ENCODE measurements around the gene WASF3. TPM values are rescaled to one million over a fixed set of nuclear protein-coding genes. Genes with fewer than 3 reads are reported as not detected.
A peak's percentile ranks its signal among the peaks of the same experiment; 100 is the strongest.
"Not testable (repeated sequence)": the region's sequence is repeated elsewhere in the genome, so short reads cannot be mapped to it uniquely, and the experiment has no call there.

WASF3 gene
- total RNA-seq, 1 donor from 2014 or later, result 7.4 TPM

DNA sequence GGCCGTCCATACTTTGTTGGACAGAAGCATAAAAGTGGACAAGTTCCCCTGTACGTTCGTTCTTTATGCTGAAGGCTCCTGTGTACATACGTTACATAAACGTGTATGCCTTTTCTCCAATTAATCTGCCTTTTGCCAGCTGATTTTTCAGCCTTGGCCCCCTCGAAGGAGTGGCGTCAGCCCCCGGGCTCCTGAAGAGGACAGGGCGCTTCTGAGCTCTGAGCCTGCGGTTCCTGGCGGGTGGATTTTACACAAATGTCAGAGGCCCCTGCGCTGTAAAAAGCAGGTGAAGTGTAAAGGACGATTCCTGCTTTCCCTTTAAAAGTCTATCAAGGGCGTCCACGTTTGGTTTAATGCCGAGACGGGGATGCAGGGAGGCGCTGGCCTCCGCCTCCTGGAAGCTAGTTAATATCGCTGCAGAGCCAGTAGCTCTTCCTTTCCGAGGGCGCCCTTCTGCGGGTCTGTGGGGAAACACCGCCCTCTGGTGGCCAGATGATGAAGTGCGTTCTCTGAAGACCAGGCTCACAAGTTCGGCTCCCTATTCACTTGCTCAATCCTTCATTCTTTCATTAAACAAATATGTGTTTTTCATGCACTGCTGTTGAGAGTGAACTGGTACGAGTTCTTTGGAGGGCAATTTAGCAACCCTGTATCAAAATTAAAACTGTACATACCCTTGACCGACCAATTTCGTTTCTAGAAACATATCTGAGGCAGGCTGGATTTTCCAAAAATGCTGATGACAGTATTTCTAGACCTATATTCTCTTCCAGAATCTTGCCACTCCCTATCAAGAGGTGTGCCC, 141.1 kb downstream of the WASF3 start:
- intact Hi-C loops (cut with DNase I), result loop anchor here (10.0 kb wide), 1 partner anchor 214 kb away; no protein-coding TSS in a partner anchor
- peak; percentile 88 for DNase-seq (ENCODE audit: low spot score)

DNA sequence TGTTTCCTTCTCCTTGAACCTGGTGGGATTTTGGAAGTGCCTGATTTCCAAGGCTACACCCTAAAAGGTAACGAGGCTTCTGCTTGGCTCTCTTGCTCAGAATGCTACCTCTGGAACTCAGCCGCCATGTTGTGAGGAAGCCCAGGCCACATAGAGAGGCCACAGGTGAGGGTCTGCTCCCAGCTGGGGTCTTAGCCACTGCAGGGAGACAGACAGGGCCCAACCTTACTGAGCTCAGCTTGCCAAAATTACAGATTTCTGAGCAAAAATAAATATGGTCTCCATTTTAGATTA, 141.7 kb downstream of the WASF3 start:
- intact Hi-C loops (cut with DNase I), result loop anchor here (10.0 kb wide), 1 partner anchor 214 kb away; no protein-coding TSS in a partner anchor
- DNase-seq (ENCODE audit: low spot score), result no peak

DNA sequence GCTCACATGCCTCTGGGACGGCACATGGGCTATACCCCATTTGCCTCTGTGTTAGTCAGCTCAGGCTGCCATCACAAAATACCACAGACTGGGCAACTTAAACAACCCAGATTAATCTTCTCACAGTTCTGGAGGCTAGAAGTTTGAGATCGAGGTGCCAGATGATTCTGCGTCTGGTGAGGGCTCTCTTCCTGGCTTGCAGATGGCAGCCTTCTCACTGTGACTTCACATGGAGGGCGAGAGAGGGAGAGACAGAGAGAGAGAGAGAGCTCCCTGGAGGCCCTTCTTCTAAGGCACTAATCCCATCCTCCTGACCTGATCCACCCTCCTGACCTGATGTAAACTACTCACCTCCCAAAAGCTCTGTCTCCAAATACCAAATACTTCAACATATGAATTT, 148.1 kb downstream of the WASF3 start:
- intact Hi-C loops (cut with DNase I), result no loop called here
- no peak for DNase-seq (ENCODE audit: low spot score)

DNA sequence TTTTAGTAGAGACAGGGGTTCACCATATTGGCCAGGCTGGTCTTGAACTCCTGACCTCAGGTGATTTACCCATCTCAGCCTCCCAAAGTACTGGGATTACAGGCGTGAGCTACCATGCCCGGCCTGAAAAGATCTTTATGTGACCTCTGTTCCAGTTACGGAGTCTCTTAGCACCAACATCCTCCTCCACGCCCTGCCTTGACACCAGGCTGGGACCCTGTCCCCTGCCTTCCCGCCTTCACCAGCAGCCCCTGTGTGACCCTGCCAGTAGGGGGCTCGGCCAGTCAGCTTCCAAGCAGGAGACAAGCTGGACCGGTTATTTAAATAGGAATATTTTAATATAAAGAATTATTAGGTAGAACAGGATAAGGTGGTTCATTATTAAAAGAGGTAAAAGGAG, 148.9 kb downstream of the WASF3 start:
- DNase-seq (ENCODE audit: low spot score), result no peak
- intact Hi-C loops (cut with DNase I), result loop anchor here (2.0 kb wide), 1 partner anchor 224 kb away; no protein-coding TSS in a partner anchor

DNA sequence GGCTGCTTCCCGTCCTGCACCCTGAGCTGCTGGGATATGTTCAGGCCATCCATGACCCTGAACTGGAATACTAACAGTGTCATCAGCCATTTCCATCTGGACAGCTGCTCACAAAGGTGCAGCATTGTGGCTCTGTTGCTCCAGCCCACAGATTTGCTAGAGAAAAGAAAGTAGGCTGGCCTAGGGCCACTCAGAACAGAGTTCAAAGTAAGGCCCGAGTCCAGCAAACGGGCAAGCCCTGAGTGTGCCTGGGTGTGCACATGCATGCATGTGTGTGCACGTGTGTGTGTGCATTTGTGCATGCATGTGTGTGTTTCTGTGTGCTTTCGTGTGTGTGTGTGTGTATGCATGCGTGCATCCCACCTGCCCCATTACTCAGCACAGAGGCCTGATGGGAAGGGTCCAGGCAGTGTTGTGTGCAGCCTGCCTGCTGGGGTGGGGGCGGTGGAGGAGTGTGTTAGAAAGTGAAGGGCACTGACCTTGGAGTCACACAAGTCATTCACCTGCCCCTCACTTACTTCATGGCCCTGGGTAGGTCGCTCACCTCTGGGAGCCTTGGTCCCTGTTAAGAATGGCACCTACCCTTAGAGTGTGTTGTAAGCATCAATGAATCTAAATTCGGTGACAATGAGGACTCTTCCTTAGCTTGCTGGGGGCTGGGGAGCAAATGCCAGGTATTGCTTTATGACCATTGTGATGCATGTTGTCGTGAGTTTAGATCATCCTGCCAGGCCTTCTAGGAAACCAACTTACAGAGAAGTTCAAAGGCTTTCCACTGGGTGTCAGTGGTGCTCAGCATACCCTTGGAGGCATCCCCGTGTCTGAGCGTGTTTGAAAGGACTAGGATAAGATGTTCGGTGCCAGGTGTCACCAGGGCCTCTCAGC, 149.9 kb downstream of the WASF3 start:
- DNase-seq (ENCODE audit: low spot score), result no peak

DNA sequence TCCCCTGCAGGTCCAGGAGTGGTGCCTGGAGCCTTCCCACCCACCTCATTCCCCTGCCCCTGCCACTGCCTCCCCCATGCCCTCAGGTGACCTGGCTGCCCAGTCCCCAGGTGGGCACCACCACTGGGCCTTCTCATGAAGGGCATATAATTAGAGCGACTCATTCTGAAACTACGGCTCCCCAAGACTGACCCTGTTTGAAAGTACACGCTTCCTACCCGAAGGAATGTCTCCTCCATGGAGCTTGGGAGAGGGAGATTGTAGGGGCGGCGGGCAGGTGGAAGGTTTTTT, 150.5 kb downstream of the WASF3 start:
- no peak for DNase-seq (ENCODE audit: low spot score)
- intact Hi-C loops (cut with DNase I), result loop anchor here (2.0 kb wide), 1 partner anchor 165 kb away; no protein-coding TSS in a partner anchor

More for the DNA sequence above, 149.9 kb downstream of the WASF3 start:
- intact Hi-C loops (cut with DNase I), result loop anchor here (2.0 kb wide), 2 partner anchors 165 to 223 kb away; no protein-coding TSS in a partner anchor

DNA sequence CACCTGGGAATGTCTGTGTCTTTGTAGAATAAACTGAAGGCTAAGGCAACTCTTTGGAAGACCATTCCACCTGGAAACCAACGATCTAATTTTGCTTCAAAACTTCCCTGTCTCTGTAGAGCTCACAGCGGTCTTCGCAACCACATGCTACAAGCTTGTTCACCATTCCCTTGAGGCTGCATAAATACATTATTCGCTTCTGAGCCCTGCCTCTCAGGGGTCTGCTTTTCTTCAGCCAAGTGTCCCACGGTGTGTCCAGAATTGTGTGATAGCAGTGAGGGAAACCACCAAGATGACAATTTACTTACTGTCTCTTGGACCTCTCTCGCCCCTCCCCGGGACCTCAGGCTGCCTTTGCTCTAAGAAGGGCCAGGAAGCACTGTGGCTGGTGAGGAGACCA, 152.0 kb downstream of the WASF3 start:
- intact Hi-C loops (cut with DNase I), result loop anchor here (2.0 kb wide), 1 partner anchor 163 kb away; no protein-coding TSS in a partner anchor
- no peak for DNase-seq (ENCODE audit: low spot score)

DNA sequence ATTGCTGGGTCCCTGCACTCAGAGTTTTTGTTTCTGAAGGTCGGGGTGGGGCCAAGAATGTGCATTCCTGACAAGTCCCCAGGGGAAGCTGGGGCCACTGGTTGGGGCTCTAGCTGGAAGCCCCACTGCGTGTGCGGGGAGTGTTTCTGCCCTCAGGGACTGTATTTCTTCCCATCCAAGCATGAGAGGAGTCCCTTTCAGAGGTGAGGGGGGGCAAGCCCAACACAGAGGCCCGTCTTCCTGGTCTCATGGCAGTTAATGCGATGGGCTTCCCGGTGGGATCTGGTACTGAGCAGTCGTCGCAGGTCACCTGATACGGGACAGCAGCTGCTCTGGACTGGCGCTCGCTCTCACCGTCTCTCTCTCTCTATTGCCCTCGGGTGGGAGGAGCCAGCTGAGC, 152.7 kb downstream of the WASF3 start:
- intact Hi-C loops (cut with DNase I), result no loop called here

DNA sequence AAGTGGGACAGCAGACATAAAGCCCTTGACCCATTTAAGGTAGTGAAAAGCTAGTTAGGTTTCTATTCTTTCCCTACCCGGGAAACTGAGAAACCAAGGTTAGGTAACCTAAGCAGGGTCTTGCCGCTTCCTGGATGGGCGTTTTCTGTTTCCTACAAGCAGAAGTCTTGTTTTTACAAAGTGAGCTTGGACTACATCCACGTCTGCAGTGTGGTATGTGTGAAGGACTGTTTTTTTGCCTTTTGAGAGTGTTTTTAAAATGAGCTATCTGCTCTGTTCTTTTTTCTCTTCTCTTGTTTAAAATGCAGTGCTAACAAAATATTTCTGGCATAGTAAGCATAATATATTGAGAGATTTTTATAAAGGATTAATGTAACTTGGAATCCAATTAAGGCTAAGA, 153.7 kb downstream of the WASF3 start:
- no peak for DNase-seq (ENCODE audit: low spot score)
- intact Hi-C loops (cut with DNase I), result no loop called here

More for the DNA sequence above, 152.7 kb downstream of the WASF3 start:
- no peak for DNase-seq (ENCODE audit: low spot score)

DNA sequence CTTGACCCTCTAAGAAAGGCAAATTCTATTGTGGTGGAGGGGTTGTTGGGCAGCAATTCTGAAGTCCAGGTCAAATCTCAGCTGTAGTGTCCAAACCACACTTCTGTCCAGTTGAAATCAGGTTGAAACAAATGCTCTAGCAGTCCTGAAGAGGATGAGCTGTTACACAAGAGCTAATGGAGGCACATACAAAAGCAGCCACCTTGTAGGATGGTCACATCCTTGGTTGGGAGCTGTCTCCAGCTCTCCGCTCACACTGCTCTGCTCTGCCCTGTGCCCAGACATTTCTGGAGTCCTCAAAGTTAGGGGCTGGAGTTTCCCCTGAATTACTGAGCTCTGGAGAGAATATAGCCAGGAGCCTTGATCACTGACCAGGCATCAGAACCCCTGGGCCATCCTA, 155.9 kb downstream of the WASF3 start:
- intact Hi-C loops (cut with DNase I), result no loop called here
- no peak for DNase-seq (ENCODE audit: low spot score)

DNA sequence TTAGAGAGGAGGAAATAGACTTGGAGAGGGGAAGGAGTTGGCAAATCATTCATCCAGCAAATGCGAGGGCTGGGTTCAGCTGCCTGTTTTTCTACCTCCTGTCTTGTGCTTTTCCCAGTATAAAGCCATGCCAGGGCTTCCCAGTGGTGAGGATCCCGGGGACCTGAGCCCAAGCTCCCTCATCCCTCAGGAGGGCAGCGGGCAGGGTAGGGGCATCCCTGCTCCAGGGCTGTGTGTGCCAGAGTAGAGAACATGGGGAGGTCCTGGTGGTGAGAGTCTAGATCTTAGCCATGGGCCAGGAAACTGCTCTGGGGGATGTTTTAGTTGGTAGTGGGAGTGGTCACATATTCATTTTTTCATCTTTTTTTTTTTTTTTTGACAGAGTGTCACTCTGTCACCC, 159.5 kb downstream of the WASF3 start:
- DNase-seq (ENCODE audit: low spot score), result no peak
- intact Hi-C loops (cut with DNase I), result no loop called here

DNA sequence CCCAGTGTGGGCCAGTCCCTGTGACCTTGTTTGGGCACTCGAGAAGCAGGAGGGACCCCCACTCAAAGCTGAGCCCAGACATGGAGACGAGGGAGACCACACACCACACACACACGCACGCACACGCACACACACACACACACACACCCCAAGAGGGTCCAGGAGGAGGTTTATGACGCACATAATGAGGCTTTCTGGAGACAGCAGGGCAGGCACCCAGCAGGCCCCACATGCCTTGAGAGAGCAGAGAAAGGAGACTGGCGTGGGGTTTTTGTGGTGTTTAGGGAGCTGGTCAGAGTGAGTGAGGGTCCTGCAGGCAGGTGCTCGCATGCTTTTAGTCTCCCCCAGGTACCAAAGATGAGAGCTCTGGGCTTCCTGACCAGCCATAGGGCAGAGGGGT, 160.7 kb downstream of the WASF3 start:
- no peak for DNase-seq (ENCODE audit: low spot score)
- intact Hi-C loops (cut with DNase I), result no loop called here

DNA sequence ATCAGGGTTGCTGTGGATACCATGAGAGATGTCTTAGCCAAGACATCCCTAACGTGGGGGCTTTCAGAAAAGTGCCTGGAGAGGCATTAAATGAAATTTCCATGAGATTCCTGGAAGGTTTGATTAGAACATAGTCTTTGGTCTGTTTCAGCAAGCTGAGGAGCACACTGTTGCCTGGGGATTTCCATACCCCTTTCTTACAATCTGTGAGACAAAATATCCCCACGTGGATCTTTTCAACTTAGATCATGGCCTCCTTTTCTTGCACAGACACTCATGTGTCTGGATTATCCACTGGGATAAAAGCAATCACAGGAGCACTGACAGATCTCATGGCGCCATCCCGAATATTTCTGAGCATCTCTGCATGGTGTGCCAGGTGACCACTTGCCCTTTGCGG, 161.4 kb downstream of the WASF3 start:
- intact Hi-C loops (cut with DNase I), result no loop called here
- no peak for DNase-seq (ENCODE audit: low spot score)

DNA sequence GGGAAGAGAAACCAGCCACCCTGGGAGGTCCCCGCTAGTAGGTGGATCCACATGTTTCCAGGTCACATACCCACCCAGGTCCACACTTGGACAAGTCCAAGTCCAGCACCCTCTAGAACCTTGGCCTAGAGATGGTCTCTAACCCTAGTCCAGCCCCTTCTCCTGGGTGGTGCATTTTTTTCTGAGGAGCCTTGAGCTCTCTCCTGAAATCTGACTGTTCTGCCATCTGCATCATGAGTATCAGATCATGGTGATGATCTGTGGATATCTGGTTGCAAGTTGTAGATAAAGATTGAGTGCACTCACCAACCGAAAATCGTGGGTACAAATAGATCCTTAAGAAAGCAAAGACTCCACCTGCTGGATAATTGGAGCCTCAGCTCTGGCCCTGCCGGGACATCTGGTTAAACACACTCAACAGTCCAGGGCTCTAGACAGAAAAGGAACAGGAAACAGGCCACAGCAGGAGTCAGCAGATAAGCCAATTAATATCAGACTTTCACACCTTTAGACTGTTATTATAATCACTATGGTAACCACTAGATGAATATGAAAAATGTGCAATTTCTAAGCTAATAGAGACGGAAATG, 162.0 kb downstream of the WASF3 start:
- intact Hi-C loops (cut with DNase I), result no loop called here
- no peak for DNase-seq (ENCODE audit: low spot score)

DNA sequence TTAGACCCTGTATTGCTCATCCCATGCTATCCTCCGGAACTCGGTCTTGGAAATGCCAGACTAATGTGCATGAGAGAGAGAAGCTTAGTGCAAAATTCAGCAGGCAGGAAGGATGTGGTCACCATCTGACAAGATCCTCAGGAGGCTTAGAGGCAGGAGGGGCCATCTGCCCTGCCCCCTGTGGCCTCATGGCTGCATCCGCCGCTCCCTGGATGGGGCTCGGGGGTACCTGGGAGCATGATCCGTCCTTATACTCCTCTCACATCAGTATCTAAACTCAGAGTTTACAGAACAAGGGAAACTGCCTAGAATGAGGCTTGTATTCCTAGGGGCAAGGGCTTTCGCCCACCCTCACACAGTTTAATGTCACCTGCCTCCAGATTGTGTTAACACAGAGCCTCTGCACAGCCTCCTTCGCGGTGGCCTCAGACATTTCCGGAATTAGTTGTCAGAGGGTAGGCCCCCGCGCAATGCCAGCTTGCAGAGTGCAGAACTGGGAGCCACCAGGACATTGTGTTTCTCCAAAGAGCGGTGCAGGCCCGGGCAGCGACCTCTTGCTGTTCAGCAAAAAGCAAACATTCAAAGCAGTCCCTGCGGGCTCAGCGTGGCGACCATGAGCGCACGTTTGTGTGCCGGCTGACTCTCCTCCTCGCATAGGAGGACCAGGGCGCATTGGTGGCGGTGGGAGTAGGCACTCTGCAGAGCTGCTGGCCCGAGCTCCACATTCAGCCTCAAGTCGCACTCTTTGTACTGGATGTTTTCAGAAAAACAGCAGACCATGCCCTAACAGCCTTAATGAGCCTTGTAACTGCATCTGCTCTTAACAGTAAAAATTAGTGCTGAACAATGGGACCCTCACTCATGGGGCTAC, 164.0 kb downstream of the WASF3 start:
- intact Hi-C loops (cut with DNase I), result no loop called here

DNA sequence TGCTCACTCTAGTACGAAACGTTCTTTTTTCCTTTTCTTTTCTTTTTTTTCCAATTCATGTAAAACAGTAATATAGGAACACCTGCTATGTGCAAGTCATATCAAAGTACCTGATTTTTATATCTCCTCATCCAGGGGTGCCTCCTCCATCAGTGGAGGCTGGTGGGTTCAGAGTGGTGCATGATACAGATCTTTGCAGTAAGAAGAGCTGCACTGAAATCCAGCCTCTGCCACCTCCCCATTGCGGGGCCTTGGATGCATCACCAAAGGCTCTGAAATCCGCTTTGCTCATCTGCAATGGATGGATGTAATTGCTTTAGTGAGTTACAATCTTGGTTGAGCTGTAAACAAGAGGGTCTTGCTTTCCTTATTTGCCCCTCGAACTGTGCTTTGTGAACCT, 164.8 kb downstream of the WASF3 start:
- DNase-seq (ENCODE audit: low spot score), result no peak
- intact Hi-C loops (cut with DNase I), result no loop called here

More for the DNA sequence above, 164.0 kb downstream of the WASF3 start:
- no peak for DNase-seq (ENCODE audit: low spot score)

DNA sequence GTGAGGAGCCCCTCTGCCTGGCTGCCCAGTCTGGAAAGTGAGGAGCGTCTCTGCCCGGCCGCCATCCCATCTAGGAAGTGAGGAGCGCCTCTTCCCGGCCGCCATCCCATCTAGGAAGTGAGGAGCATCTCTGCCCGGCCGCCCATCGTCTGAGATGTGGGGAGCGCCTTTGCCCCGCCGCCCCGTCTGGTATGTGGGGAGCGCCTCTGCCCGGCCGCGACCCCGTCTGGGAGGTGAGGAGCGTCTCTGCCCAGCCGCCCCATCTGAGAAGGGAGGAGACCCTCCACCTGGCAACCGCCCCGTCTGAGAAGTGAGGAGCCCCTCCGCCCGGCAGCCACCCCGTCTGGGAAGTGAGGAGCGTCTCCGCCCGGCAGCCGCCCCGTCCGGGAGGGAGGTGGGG, 166.1 kb downstream of the WASF3 start:
- intact Hi-C loops (cut with DNase I); DNase-seq (ENCODE audit: low spot score): not testable (repeated sequence)

DNA sequence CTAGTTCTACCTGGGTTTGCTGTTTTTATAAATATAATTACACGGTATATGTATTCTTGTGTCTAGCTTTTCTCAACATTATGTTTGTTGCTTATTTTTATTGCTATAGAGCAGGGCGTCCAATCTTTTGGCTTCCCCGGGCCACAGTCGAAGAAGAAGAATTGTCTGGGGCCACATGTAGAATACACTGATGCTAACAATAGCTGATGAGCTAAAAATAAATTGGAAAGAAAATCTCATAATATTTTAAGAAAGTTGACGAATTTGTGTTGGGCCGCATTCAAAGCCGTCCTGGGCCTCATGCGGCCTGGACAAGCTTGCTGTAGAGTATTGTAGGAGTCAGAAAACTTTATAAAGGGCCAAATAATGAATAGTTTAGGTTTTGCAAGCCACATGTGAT, 169.2 kb downstream of the WASF3 start:
- intact Hi-C loops (cut with DNase I), result no loop called here
- no peak for DNase-seq (ENCODE audit: low spot score)

DNA sequence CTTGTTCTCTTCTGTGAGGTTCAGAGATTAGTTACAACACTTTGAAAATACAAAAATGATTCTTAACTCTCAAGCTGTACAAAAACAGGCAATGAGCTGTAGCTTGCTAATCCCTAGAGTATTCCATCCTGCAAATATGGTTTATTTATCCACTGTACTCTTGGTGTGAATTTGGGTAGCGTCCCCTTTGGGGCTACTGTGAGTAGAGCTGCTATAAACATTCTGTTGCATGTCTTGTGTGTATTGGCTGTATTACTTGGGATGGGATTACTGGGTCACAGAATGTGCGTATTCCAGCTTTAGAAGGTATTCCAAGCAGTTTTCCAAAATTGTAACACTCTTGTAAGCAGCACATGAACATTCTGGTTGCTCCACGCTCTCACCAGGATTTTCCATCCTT, 169.6 kb downstream of the WASF3 start:
- intact Hi-C loops (cut with DNase I), result no loop called here
- DNase-seq (ENCODE audit: low spot score), result no peak

All from cardiac septum (tissue), 1 donor.